ENCODE measurements around the gene SAMD13. TPM values are rescaled to one million over a fixed set of nuclear protein-coding genes. Genes with fewer than 3 reads are reported as not detected.

The SAMD13 gene
- total RNA-seq, 1 donor from 2014 or later = 0.92 TPM

- H3K4me1 Mint-ChIP-seq (ENCODE audit: low read depth) = peaks cover 49% of the 10 kb centered on the region
- DNase-seq (ENCODE audit: low spot score) = peak; percentile 80
Measured at GRCh38 chr1:84298684-84299535, 2.6 kb upstream of the SAMD13 start.

GRCh38 chr1:84299536-84300170 lies 1.9 kb upstream of the SAMD13 start:
- DNase-seq (ENCODE audit: low spot score) = no peak
- Mint-ChIP-seq H3K27me3 (ENCODE audit: low read depth) (no peaks in the 10 kb centered on the region), H3K9me3 (ENCODE audit: low read depth) (peaks cover 16% of the 10 kb centered on the region), H3K4me3 (ENCODE audit: unreplicated experiment) (peak overlapping the region; percentile 86), H3K27ac (ENCODE audit: unreplicated experiment) (peak overlapping the region; percentile 68), H3K4me1 (ENCODE audit: low read depth) (peaks cover 49% of the 10 kb centered on the region), H3K36me3 (ENCODE audit: low read depth) (peaks cover 6% of the 10 kb centered on the region)
- no peak for TF ChIP-seq CTCF (IDR thresholded peaks at IDR 0.05)

More at GRCh38 chr1:84298684-84299535, 2.6 kb upstream of the SAMD13 start:
- H3K27me3 Mint-ChIP-seq (ENCODE audit: low read depth) = no peaks in the 10 kb centered on the region
- TF ChIP-seq CTCF (IDR thresholded peaks at IDR 0.05) = peak; percentile 23
- H3K4me3 Mint-ChIP-seq (ENCODE audit: unreplicated experiment) = peak overlapping the region; percentile 86
- peaks cover 19% of the 10 kb centered on the region for H3K9me3 Mint-ChIP-seq (ENCODE audit: low read depth)
- peaks cover 9% of the 10 kb centered on the region for H3K36me3 Mint-ChIP-seq (ENCODE audit: low read depth)
- H3K27ac Mint-ChIP-seq (ENCODE audit: unreplicated experiment) = peak overlapping the region; percentile 68

DNA sequence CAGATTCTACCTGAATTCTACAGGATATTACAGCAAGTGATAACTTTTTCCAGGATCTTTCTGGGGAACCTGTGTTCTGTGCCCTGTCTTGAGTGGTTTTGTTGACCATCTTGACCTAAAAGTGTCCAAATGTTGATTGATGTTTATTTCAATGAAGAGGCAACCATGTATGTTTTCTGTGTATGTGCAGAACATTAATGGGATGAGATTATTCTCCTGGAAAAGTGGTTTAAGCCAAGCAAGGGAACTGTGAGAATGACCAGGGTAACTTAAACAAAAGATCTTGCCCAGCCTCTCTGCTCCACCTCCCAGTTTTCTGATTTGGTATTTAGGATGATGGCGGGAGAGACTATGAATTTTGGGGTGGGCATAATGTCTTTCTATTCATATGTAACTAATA lies 1.0 kb upstream of the SAMD13 start:
- Mint-ChIP-seq H3K4me1 (ENCODE audit: low read depth) (peaks cover 49% of the 10 kb centered on the region), H3K9me3 (ENCODE audit: low read depth) (peaks cover 11% of the 10 kb centered on the region), H3K36me3 (ENCODE audit: low read depth) (peaks cover 4% of the 10 kb centered on the region), H3K4me3 (ENCODE audit: unreplicated experiment) (no peak overlapping the region), H3K27me3 (ENCODE audit: low read depth) (no peaks in the 10 kb centered on the region), H3K27ac (ENCODE audit: unreplicated experiment) (no peak overlapping the region)
- no peak for TF ChIP-seq CTCF (IDR thresholded peaks at IDR 0.05)
- no peak for DNase-seq (ENCODE audit: low spot score)

- Mint-ChIP-seq H3K4me1 (ENCODE audit: low read depth) (peaks cover 49% of the 10 kb centered on the region), H3K27ac (ENCODE audit: unreplicated experiment) (peak overlapping the region; percentile 32), H3K27me3 (ENCODE audit: low read depth) (no peaks in the 10 kb centered on the region), H3K9me3 (ENCODE audit: low read depth) (peaks cover 2% of the 10 kb centered on the region), H3K36me3 (ENCODE audit: low read depth) (peaks cover 1% of the 10 kb centered on the region), H3K4me3 (ENCODE audit: unreplicated experiment) (peak overlapping the region; percentile 67)
- no peak for DNase-seq (ENCODE audit: low spot score)
- TF ChIP-seq CTCF (IDR thresholded peaks at IDR 0.05) = no peak
Measured at GRCh38 chr1:84301785-84302385, 377 bp downstream of the SAMD13 start.

DNA sequence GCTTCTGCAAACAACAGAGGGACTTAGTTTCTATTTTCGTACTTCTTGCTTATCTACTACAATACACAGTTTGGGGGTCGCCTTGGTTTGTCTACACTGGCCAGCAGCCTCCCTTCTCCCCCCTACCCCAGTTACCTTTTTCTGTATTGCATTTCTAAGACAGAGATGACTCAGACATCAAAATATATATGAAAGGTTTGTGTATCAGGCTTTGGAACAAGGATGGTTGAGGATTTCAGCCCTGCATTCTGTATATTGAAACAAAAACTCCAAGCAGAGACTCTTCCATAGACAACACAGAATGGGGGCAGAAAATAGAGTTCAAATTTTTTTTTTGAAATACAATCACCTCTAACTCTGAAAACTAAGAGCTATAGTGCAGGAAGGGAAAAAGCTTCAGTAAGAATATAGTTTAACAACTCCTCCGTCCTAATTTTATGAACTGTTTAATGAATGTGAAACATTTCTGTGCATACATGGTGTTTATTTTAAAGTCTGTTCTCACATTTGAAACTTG lies 1.9 kb downstream of the SAMD13 start:
- peak overlapping the region; percentile 67 for H3K4me3 Mint-ChIP-seq (ENCODE audit: unreplicated experiment)
- DNase-seq (ENCODE audit: low spot score) = no peak
- H3K27ac Mint-ChIP-seq (ENCODE audit: unreplicated experiment) = peak overlapping the region; percentile 86

More for the DNA sequence above, 1.9 kb downstream of the SAMD13 start:
- peaks cover 8% of the 10 kb centered on the region for H3K36me3 Mint-ChIP-seq (ENCODE audit: low read depth)
- H3K27me3 Mint-ChIP-seq (ENCODE audit: low read depth) = no peaks in the 10 kb centered on the region
- no peak for TF ChIP-seq CTCF (IDR thresholded peaks at IDR 0.05)
- peaks cover 45% of the 10 kb centered on the region for H3K4me1 Mint-ChIP-seq (ENCODE audit: low read depth)
- H3K9me3 Mint-ChIP-seq (ENCODE audit: low read depth) = peaks cover 11% of the 10 kb centered on the region
